ENCODE data around the gene VAV1.

- TF ChIP-seq CTCF (IDR thresholded peaks at IDR 0.05; ENCODE audit: insufficient read depth, low read length, poor library complexity, severe bottlenecking) (no peak), EZH2phosphoT487 (conservative IDR thresholded peaks at IDR 0.05; ENCODE audit: low read length) (no peak)
These were observed 76.5 kb downstream of the VAV1 start for GRCh38 chr19:6848986-6849385.

All from SU-DHL-6 (cell line).